Astrocyte of the cerebellum (primary cell): ENCODE data around the gene OR1D5.

Source experiments
- DNase-seq: peaks from one replicate; pipeline ENCODE4 v3.0.0-alpha.2; 2011; ENCODE audit warnings: low read depth
- H3K4me3 ChIP-seq: 2 replicates; pipeline ENCODE4 v1.5.1; 2011; ENCODE audit warnings: mild to moderate bottlenecking, low read depth, low read length, moderate library complexity
- CTCF ChIP-seq: IDR thresholded peaks from 2 replicates; pipeline ENCODE4 v1.5.1; 2012; ENCODE audit warnings: low read length, low read depth, moderate library complexity, mild to moderate bottlenecking; ENCODE audit errors: missing control alignments
- in situ Hi-C: cut with HindIII; loops from 2 replicates; pipeline ENCODE4 v1.10.0; 2017; ENCODE audit warnings: low sequenced_read_pairs

The OR1D5 gene

GRCh38 chr17:3025421-3026124 is 37.8 kb downstream of the OR1D5 start:
- H3K4me3 ChIP-seq = no peak overlapping the region
- TF ChIP-seq CTCF = no peak
- in situ Hi-C loops = no loop called here
- DNase-seq = no peak

- no peak for TF ChIP-seq CTCF
These were observed 39.1 kb downstream of the OR1D5 start for GRCh38 chr17:3024346-3024745.

GRCh38 chr17:3022197-3022596 is 41.2 kb downstream of the OR1D5 start:
- DNase-seq = no peak
- TF ChIP-seq CTCF = no peak
- in situ Hi-C loops = loop anchor here (25.0 kb wide), 1 partner anchor 160 kb away; no protein-coding TSS in a partner anchor
- H3K4me3 ChIP-seq = no peak overlapping the region

More at GRCh38 chr17:3024346-3024745, 39.1 kb downstream of the OR1D5 start:
- no peak overlapping the region for H3K4me3 ChIP-seq
- no peak for DNase-seq
- in situ Hi-C loops = loop anchor here (25.0 kb wide), 1 partner anchor 162 kb away; no protein-coding TSS in a partner anchor

GRCh38 chr17:3020381-3020780 is 43.0 kb downstream of the OR1D5 start:
- in situ Hi-C loops = loop anchor here (25.0 kb wide), 1 partner anchor 158 kb away; no protein-coding TSS in a partner anchor
- H3K4me3 ChIP-seq = no peak overlapping the region
- no peak for TF ChIP-seq CTCF
- DNase-seq = no peak

- in situ Hi-C loops = loop anchor here (25.0 kb wide), 1 partner anchor 157 kb away; no protein-coding TSS in a partner anchor
- TF ChIP-seq CTCF = no peak
- DNase-seq = no peak
- H3K4me3 ChIP-seq = no peak overlapping the region
These were observed 43.6 kb downstream of the OR1D5 start for GRCh38 chr17:3019761-3020160.

- in situ Hi-C loops = loop anchor here (25.0 kb wide), 1 partner anchor 156 kb away; no protein-coding TSS in a partner anchor
- no peak for DNase-seq
- no peak for TF ChIP-seq CTCF
- no peak overlapping the region for H3K4me3 ChIP-seq
These were observed 45.5 kb downstream of the OR1D5 start for GRCh38 chr17:3017936-3018335.
